ENCODE data around the gene PHF1.

Gene PHF1

DNA sequence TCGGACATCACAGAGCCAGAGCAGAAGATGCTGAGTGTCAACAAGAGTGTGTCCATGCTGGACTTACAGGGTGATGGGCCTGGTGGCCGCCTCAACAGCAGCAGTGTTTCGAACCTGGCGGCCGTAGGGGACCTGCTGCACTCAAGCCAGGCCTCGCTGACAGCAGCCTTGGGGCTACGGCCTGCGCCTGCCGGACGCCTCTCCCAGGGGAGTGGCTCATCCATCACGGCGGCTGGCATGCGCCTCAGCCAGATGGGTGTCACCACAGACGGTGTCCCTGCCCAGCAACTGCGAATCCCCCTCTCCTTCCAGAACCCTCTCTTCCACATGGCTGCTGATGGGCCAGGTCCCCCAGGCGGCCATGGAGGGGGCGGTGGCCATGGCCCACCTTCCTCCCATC lies 32.2 kb downstream of the PHF1 start:
- Histone ChIP-seq H3F3A (ENCODE audit: control insufficient read depth, insufficient read depth) (0 out of 2 replicates have a peak, but pooled peaks cover 3% of the 10 kb centered on the region), H3K36me3 (ENCODE audit: control insufficient read depth, low read length) (peaks cover 65% of the 10 kb centered on the region), H3K9me2 (replicated peaks; ENCODE audit: control insufficient read depth, low read length) (no peaks in the 10 kb centered on the region), H3K9me3 (ENCODE audit: control insufficient read depth, insufficient read depth, low read length) (no peaks in the 10 kb centered on the region), H3K79me2 (ENCODE audit: control insufficient read depth, low read length) (no peaks in the 10 kb centered on the region), H3K4me3 (ENCODE audit: low read length) (no peak overlapping the region), H3K4me1 (ENCODE audit: control insufficient read depth, low read length) (no peaks in the 10 kb centered on the region), H4K20me1 (ENCODE audit: control insufficient read depth, insufficient read depth, low read depth, low read length) (no peaks in the 10 kb centered on the region), H3K27me3 (ENCODE audit: control insufficient read depth, low read length) (no peaks in the 10 kb centered on the region), H3K27ac (ENCODE audit: low read depth, low read length) (no peak overlapping the region), H3K4me2 (ENCODE audit: low read length) (no peak overlapping the region)
- TF ChIP-seq EZH2phosphoT487 (IDR thresholded peaks at IDR 0.05; ENCODE audit: borderline replicate concordance, low read length) = no peak
- TF ChIP-seq, protein P1, sequence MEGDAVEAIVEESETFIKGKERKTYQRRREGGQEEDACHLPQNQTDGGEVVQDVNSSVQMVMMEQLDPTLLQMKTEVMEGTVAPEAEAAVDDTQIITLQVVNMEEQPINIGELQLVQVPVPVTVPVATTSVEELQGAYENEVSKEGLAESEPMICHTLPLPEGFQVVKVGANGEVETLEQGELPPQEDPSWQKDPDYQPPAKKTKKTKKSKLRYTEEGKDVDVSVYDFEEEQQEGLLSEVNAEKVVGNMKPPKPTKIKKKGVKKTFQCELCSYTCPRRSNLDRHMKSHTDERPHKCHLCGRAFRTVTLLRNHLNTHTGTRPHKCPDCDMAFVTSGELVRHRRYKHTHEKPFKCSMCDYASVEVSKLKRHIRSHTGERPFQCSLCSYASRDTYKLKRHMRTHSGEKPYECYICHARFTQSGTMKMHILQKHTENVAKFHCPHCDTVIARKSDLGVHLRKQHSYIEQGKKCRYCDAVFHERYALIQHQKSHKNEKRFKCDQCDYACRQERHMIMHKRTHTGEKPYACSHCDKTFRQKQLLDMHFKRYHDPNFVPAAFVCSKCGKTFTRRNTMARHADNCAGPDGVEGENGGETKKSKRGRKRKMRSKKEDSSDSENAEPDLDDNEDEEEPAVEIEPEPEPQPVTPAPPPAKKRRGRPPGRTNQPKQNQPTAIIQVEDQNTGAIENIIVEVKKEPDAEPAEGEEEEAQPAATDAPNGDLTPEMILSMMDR (IDR thresholded peaks at IDR 0.05; ENCODE audit: low read depth, low read length, poor library complexity, severe bottlenecking) = no peak

DNA sequence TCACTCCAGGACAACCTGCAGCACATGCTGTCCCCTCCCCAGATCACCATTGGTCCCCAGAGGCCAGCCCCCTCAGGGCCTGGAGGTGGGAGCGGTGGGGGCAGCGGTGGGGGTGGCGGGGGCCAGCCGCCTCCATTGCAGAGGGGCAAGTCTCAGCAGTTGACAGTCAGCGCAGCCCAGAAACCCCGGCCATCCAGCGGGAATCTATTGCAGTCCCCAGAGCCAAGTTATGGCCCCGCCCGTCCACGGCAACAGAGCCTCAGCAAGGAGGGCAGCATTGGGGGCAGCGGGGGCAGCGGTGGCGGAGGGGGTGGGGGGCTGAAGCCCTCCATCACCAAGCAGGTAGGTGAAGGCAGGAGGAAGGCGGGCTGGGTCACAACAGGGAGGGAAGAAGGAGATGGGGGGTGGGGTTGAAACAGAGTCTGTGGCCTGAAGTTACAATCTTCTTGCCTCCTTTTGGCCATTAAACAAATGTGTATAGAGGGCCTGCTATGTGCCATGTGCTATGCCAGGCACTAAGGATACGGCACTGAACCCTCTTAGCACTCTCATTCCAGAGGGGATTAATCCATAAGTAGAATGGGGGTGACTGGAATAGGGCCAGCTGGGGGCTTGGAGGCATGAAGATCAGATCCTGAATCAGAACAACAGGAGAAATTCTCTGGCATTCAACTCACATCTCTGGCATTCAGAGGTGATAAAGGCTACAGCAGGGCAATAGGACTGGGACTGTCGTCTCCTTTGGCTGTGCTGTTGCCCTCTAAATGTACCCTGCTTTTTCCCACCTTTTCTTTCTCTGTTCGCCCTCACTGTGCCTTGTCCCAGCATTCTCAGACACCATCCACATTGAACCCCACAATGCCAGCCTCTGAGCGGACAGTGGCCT lies 33.0 kb downstream of the PHF1 start:
- TF ChIP-seq EZH2phosphoT487 (IDR thresholded peaks at IDR 0.05; ENCODE audit: borderline replicate concordance, low read length) = no peak
- TF ChIP-seq, protein P1 (IDR thresholded peaks at IDR 0.05; ENCODE audit: low read depth, low read length, poor library complexity, severe bottlenecking) = no peak
- H3K4me2 ChIP-seq (ENCODE audit: low read length) = no peak overlapping the region
- no peaks in the 10 kb centered on the region for H3K27me3 ChIP-seq (ENCODE audit: control insufficient read depth, low read length)
- H3F3A ChIP-seq (ENCODE audit: control insufficient read depth, insufficient read depth) = 0 out of 2 replicates have a peak, but pooled peaks cover 3% of the 10 kb centered on the region
- no peaks in the 10 kb centered on the region for H3K9me3 ChIP-seq (ENCODE audit: control insufficient read depth, insufficient read depth, low read length)
- H3K36me3 ChIP-seq (ENCODE audit: control insufficient read depth, low read length) = peaks cover 63% of the 10 kb centered on the region
- no peaks in the 10 kb centered on the region for H4K20me1 ChIP-seq (ENCODE audit: control insufficient read depth, insufficient read depth, low read depth, low read length)
- no peak overlapping the region for H3K4me3 ChIP-seq (ENCODE audit: low read length)
- H3K27ac ChIP-seq (ENCODE audit: low read depth, low read length) = no peak overlapping the region
- no peaks in the 10 kb centered on the region for H3K79me2 ChIP-seq (ENCODE audit: control insufficient read depth, low read length)
- H3K4me1 ChIP-seq (ENCODE audit: control insufficient read depth, low read length) = no peaks in the 10 kb centered on the region
- no peaks in the 10 kb centered on the region for H3K9me2 ChIP-seq (replicated peaks; ENCODE audit: control insufficient read depth, low read length)

DNA sequence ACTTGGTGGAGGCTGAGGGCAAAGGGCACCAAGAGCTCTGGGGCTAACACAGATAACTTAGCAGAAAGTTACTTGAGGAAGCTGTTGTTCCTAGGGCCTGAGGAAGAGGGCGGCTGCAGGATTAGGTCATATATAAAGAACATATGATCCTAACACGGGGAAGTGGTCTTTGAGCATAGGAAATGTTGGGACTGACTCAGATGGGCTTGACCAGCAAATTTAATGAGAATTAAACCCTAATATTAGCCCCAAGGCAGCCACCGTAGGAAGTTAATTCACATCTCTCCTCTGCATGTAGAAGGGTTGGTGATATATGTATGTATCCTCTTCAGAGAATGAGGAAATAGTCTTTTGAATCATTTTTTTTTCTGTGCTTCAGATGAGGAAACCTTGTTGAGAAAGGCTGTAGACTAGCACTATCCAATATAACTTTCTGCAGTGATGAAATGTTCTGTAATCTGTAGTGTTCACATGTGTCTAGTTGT lies 34.3 kb downstream of the PHF1 start:
- Histone ChIP-seq H3K36me3 (ENCODE audit: control insufficient read depth, low read length) (peaks cover 70% of the 10 kb centered on the region), H3K4me1 (ENCODE audit: control insufficient read depth, low read length) (no peaks in the 10 kb centered on the region), H3F3A (ENCODE audit: control insufficient read depth, insufficient read depth) (0 out of 2 replicates have a peak, but pooled peaks cover 3% of the 10 kb centered on the region), H3K9me3 (ENCODE audit: control insufficient read depth, insufficient read depth, low read length) (no peaks in the 10 kb centered on the region), H3K4me2 (ENCODE audit: low read length) (no peak overlapping the region), H3K27me3 (ENCODE audit: control insufficient read depth, low read length) (no peaks in the 10 kb centered on the region), H3K79me2 (ENCODE audit: control insufficient read depth, low read length) (no peaks in the 10 kb centered on the region), H3K9me2 (replicated peaks; ENCODE audit: control insufficient read depth, low read length) (no peaks in the 10 kb centered on the region), H3K4me3 (ENCODE audit: low read length) (no peak overlapping the region), H3K27ac (ENCODE audit: low read depth, low read length) (no peak overlapping the region), H4K20me1 (ENCODE audit: control insufficient read depth, insufficient read depth, low read depth, low read length) (no peaks in the 10 kb centered on the region)
- TF ChIP-seq, protein P1 (IDR thresholded peaks at IDR 0.05; ENCODE audit: low read depth, low read length, poor library complexity, severe bottlenecking) = no peak
- no peak for TF ChIP-seq EZH2phosphoT487 (IDR thresholded peaks at IDR 0.05; ENCODE audit: borderline replicate concordance, low read length)
